SU-DHL-6 (cell line): ENCODE data around the gene PPA2.

Experiments
- H2AFZ ChIP-seq: fragments of 200-600 bp; sonication (generic); 2 replicates; pipeline ENCODE4 v1.6.1; 2014; ENCODE audit warnings: low read depth, mild to moderate bottlenecking, moderate library complexity, mixed read lengths, antibody characterized with exemption, low read length; ENCODE audit not compliant: severe bottlenecking
- H3F3A ChIP-seq: fragments of 200-600 bp; shearing (Covaris generic); 2 replicates; pipeline ENCODE4 v1.6.0; 2016; ENCODE audit warnings: antibody characterized with exemption, mild to moderate bottlenecking; ENCODE audit not compliant: insufficient read depth
- H3K27ac ChIP-seq: fragments of 200-600 bp; sonication (generic); 2 replicates; pipeline ENCODE4 v1.5.1; 2016; ENCODE audit warnings: low read depth, mild to moderate bottlenecking, low read length, moderate library complexity, mixed read lengths
- H3K27me3 ChIP-seq: fragments of 200-600 bp; sonication (generic), shearing (Covaris generic); 2 replicates; pipeline ENCODE4 v1.6.0; 2014; ENCODE audit warnings: mild to moderate bottlenecking, low read length
- H3K36me3 ChIP-seq: fragments of 200-600 bp; sonication (generic); 2 replicates; pipeline ENCODE4 v1.6.1; 2014; ENCODE audit warnings: mild to moderate bottlenecking, low read length, mixed read lengths
- H3K4me2 ChIP-seq: fragments of 300-600, 200-600 bp; shearing (Covaris generic), sonication (generic); 2 replicates; pipeline ENCODE4 v1.6.0; 2014; ENCODE audit warnings: low read length, low read depth, mild to moderate bottlenecking; ENCODE audit not compliant: poor library complexity, severe bottlenecking
- H3K4me3 ChIP-seq: fragments of 200-600 bp; sonication (generic); 2 replicates; pipeline ENCODE4 v1.5.1; 2014; ENCODE audit warnings: antibody characterized with exemption, low read length, mild to moderate bottlenecking, mixed read lengths; ENCODE audit not compliant: insufficient read depth, poor library complexity, severe bottlenecking
- H3K79me2 ChIP-seq: fragments of 200-600 bp; sonication (generic); 2 replicates; pipeline ENCODE4 v1.6.1; 2014; ENCODE audit warnings: mild to moderate bottlenecking, low read length, moderate library complexity; ENCODE audit not compliant: insufficient read depth
- H3K9ac ChIP-seq: fragments of 200-600 bp; sonication (generic); 2 replicates; pipeline ENCODE4 v1.7.0; 2014; ENCODE audit warnings: mild to moderate bottlenecking, low read length
- H3K9me2 ChIP-seq: fragments of 200-600 bp; sonication (generic); replicated peaks from 2 replicates; pipeline ENCODE4 v1.6.1; 2014; ENCODE audit warnings: low read length; ENCODE audit not compliant: insufficient read depth
- H3K9me3 ChIP-seq: fragments of 200-600 bp; sonication (generic); 2 replicates; pipeline ENCODE4 v1.6.1; 2014; ENCODE audit warnings: low read length, mixed read lengths; ENCODE audit not compliant: insufficient read depth
- H4K20me1 ChIP-seq: fragments of 200-600 bp; sonication (generic); 2 replicates; pipeline ENCODE4 v1.6.1; 2014; ENCODE audit warnings: low read depth, mild to moderate bottlenecking, antibody characterized with exemption, low read length, moderate library complexity, mixed read lengths
- EZH2phosphoT487 ChIP-seq: fragments of 200-600 bp; sonication (generic), shearing (Covaris generic); conservative IDR thresholded peaks from 2 replicates; pipeline ENCODE4 v1.6.1; 2018; ENCODE audit warnings: mild to moderate bottlenecking, antibody characterized with exemption, low read length, moderate library complexity, mixed read lengths
- TF ChIP-seq, protein P1 (sequence below): fragments of 200-600 bp; sonication (generic); IDR thresholded peaks from one replicate; pipeline ENCODE4 v1.5.1; 2017; ENCODE audit warnings: antibody characterized with exemption, mild to moderate bottlenecking, low read length, moderate library complexity; ENCODE audit not compliant: insufficient read depth, poor library complexity, severe bottlenecking

The PPA2 gene

DNA sequence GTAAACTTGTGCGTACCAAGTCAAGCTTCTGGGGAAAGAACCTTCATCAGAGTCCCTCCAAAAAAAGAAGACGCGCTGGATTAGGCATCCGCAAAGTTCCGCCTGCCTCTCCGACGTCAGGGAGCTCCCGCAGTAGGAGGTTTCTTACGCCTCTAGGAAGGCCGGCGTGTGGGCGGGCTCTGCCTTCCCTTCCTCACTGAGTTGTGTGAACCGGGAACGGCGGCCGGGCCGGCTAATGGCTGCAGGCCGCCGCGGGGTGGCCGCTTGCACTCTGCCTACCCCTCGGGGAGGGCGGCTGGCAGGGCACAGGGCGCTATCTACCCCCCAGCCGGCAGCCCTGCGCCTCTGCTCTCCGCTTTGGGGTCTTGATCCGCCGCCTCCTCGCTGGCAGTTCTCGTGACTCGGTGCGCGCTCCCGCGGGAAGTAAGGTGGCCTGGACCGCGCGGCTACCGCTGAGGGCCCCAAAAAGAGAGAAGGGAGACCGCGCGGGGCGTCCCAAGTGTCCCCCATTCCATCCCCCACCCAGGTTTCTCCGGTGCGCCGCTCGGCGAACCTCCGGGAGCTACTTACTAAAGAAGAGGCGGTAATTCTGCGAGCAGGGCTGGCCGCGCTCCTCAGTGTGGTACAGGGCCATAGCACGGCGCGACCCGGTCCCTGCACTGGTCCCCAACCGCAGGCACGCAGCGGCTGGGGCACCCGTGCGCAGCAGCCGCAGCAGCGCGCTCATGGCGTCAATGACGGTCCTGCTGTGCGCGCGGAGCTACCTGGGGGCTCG lies at the start of gene PPA2:
Gene PPA2 (minus strand): TSS at position 739 of the 775 bp plus-strand sequence. CDS start 12 bp downstream, at position 727.
- H3K36me3 ChIP-seq: no peaks in the 10 kb centered on the region
- peak within 1 kb of the TSS; percentile 73 for H3K27ac ChIP-seq
- peak within 1 kb of the TSS; percentile 94 for H3K4me2 ChIP-seq
- no peaks in the 10 kb centered on the region for H4K20me1 ChIP-seq
- H3K9me2 ChIP-seq: no peaks in the 10 kb centered on the region
- TF ChIP-seq EZH2phosphoT487: no peak
- TF ChIP-seq, protein P1, sequence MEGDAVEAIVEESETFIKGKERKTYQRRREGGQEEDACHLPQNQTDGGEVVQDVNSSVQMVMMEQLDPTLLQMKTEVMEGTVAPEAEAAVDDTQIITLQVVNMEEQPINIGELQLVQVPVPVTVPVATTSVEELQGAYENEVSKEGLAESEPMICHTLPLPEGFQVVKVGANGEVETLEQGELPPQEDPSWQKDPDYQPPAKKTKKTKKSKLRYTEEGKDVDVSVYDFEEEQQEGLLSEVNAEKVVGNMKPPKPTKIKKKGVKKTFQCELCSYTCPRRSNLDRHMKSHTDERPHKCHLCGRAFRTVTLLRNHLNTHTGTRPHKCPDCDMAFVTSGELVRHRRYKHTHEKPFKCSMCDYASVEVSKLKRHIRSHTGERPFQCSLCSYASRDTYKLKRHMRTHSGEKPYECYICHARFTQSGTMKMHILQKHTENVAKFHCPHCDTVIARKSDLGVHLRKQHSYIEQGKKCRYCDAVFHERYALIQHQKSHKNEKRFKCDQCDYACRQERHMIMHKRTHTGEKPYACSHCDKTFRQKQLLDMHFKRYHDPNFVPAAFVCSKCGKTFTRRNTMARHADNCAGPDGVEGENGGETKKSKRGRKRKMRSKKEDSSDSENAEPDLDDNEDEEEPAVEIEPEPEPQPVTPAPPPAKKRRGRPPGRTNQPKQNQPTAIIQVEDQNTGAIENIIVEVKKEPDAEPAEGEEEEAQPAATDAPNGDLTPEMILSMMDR: no peak
- H2AFZ ChIP-seq: peak within 1 kb of the TSS; percentile 72
- H3K79me2 ChIP-seq: peaks cover 45% of the 10 kb centered on the region
- no peaks in the 10 kb centered on the region; the same call in 1 of the 2 replicates for H3F3A ChIP-seq
- H3K9ac ChIP-seq: peak within 1 kb of the TSS; percentile 79
- no peaks in the 10 kb centered on the region for H3K9me3 ChIP-seq
- peak within 1 kb of the TSS; percentile 69 for H3K4me3 ChIP-seq
- no peaks in the 10 kb centered on the region for H3K27me3 ChIP-seq

DNA sequence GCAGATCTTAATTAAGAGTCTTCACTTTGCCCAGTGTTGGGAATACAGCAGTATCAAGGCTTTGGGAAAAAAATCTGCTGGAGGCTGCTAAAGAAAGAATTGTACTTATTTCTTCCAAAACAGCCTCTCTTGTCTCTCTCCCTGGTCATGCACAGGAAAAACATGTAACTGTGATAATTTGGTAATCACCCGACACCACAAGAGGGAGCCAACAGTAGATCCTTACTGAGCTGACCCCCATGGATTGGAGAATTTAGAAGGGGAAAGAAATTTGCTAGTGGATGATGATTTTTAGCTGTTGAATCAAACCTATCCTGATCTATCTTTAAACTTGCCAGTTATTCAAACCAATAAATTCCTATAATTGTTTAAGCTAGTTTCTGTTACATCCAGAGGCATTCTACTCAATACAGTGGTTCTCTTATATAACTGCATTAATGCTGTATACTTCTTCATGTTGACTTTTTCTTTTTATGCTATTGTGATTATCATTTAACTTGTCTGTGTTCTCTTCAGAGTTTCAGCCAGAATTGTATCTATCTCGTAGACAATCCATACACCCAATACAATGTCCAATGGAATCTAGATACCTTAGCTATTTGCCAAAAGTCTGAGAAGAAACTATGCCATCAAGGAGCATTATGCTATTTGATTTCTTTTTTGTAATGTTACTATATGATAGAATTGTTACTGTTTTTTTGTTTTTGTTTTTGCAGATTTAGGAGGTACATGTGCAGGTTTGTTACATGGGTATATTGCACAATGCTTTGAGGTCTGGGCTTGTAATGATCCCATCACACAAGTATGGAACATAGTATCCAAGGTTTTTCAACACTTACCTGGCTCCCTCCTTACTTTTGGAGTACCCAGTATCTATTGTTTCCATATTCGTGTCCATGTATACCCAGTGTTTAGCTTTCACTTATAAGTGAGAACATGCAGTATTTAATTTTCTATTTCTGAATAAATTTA lies 47.2 kb upstream of the PPA2 start:
- Histone ChIP-seq H4K20me1 (no peaks in the 10 kb centered on the region), H3K27me3 (no peaks in the 10 kb centered on the region), H3K9me2 (no peaks in the 10 kb centered on the region), H3K27ac (no peak overlapping the region), H3K79me2 (no peaks in the 10 kb centered on the region), H3F3A (no peaks in the 10 kb centered on the region), H3K9ac (no peak overlapping the region), H3K36me3 (no peaks in the 10 kb centered on the region), H3K4me2 (no peak overlapping the region), H3K9me3 (no peaks in the 10 kb centered on the region), H2AFZ (no peak overlapping the region), H3K4me3 (no peak overlapping the region)
- TF ChIP-seq, protein P1: peak; percentile 20
- no peak for TF ChIP-seq EZH2phosphoT487

DNA sequence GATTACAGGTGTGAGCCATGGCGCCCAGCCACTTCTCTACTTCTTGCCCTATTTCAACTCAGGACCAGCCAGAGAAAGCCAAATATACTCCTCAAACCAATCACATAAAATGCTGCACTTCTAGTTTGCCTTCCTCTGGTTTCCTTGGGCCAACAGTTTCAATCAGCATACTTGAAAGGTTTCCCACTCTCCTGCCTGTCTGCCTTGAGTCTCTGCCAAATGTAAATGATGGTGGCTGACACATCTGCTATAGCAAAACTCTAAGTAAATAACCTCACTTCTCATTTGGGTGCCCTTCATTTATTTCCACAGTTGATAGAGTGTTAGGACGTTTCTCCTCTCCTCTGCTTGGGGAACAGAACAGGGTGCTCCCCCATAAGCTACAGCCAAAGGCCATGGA lies 36.4 kb upstream of the PPA2 start:
- TF ChIP-seq EZH2phosphoT487: no peak
- TF ChIP-seq, protein P1: no peak
- no peak overlapping the region for H2AFZ ChIP-seq

More for the DNA sequence above, 36.4 kb upstream of the PPA2 start:
- Histone ChIP-seq H3K4me2 (no peak overlapping the region), H3K9me3 (no peaks in the 10 kb centered on the region), H3K4me3 (no peak overlapping the region), H3K36me3 (no peaks in the 10 kb centered on the region), H3F3A (no peaks in the 10 kb centered on the region), H3K9me2 (no peaks in the 10 kb centered on the region), H3K27ac (no peak overlapping the region), H3K79me2 (no peaks in the 10 kb centered on the region), H4K20me1 (no peaks in the 10 kb centered on the region), H3K9ac (no peak overlapping the region), H3K27me3 (no peaks in the 10 kb centered on the region)
